ACC112 (cell line): Measurements from ENCODE around the gene CRYZ.
"Not testable (repeated sequence)": the region's sequence is repeated elsewhere in the genome, so short reads cannot be mapped to it uniquely, and the experiment has no call there.

ENCODE experiments used
- H2AFZ ChIP-seq: fragments of 200-600 bp; sonication (generic); one replicate; pipeline ENCODE4 v1.6.0; 2017; ENCODE audit warnings: antibody characterized with exemption, low read length; ENCODE audit not compliant: unreplicated experiment
- H3K27ac ChIP-seq: fragments of 200-600 bp; sonication (generic); 2 replicates; pipeline ENCODE4 v1.5.1; 2014; ENCODE audit warnings: low read depth, mild to moderate bottlenecking, antibody characterized with exemption, low read length, moderate library complexity
- H3K27me3 ChIP-seq: fragments of 200-600 bp; sonication (generic); 2 replicates; pipeline ENCODE4 v1.6.1; 2014; ENCODE audit warnings: mild to moderate bottlenecking, antibody characterized with exemption, low read length, moderate library complexity, mixed read lengths; ENCODE audit not compliant: insufficient read depth
- H3K36me3 ChIP-seq: fragments of 200-600 bp; sonication (generic); 2 replicates; pipeline ENCODE4 v1.6.1; 2016; ENCODE audit warnings: mild to moderate bottlenecking, antibody characterized with exemption, low read length, moderate library complexity, mixed read lengths; ENCODE audit not compliant: insufficient read depth
- H3K4me1 ChIP-seq: fragments of 200-600 bp; sonication (generic); one replicate; pipeline ENCODE4 v1.6.1; 2016; ENCODE audit warnings: low read length, mixed read lengths; ENCODE audit not compliant: insufficient read depth, unreplicated experiment, control insufficient read depth
- H3K4me3 ChIP-seq: fragments of 200-600 bp; sonication (generic); 2 replicates; pipeline ENCODE4 v1.5.1; 2014; ENCODE audit warnings: mild to moderate bottlenecking, low read depth, low read length
- H3K79me2 ChIP-seq: fragments of 200-600 bp; sonication (generic); one replicate; pipeline ENCODE4 v1.6.0; 2016; ENCODE audit warnings: low read length; ENCODE audit not compliant: control insufficient read depth, unreplicated experiment, insufficient read depth

The CRYZ gene

DNA sequence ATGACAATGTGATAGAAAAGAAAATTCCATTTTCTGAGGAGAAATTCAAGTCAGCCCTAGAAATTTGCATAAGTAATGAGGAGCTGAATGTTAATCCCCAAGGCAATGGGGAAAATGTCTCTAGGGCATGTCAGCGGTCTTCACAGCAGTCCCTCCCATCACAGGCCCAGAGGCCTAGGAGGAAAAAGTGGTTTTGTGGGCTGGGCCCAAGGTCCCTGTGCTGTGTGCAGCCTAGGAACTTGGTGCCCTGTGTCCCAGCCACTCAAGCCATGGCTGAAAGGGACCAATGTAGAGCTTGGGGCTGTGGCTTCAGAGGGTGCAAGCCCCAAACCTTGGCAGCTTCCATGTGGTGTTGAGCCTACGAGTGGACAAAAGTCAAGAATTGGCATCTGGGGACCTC lies 23.8 kb upstream of the CRYZ start:
- H3K79me2 ChIP-seq, H3K4me3 ChIP-seq, H2AFZ ChIP-seq, H3K27ac ChIP-seq, H3K4me1 ChIP-seq, H3K27me3 ChIP-seq: not testable (repeated sequence)
- peaks cover 57% of the 10 kb centered on the region for H3K36me3 ChIP-seq

GRCh38 chr1:74755475-74755874 lies 22.6 kb upstream of the CRYZ start:
- Histone ChIP-seq H3K79me2 (no peaks in the 10 kb centered on the region), H3K4me1 (no peaks in the 10 kb centered on the region), H3K27me3 (no peaks in the 10 kb centered on the region), H2AFZ (no peak overlapping the region), H3K27ac (no peak overlapping the region), H3K36me3 (peaks cover 53% of the 10 kb centered on the region), H3K4me3 (no peak overlapping the region)

DNA sequence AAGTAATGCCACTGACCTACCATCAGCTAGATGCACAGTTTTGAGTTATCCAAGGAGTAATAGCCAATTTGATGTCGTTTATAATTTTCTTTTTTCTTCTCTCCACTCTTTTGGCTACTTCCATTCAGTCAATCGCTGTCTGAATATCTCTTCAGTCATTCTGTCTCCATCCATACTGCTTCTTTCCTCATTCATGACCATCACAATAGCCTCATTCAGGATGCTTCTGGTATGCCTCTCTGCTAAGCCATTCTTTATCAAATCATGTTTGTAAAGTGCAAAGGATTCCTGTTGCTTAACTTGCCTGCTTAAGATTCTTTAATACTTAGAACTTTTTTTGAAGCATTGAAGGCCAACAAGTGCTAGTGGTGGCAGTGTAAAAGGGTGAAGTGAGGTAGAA lies 20.3 kb upstream of the CRYZ start:
- Histone ChIP-seq H3K36me3 (peaks cover 55% of the 10 kb centered on the region), H3K27ac (no peak overlapping the region), H3K79me2 (no peaks in the 10 kb centered on the region), H3K27me3 (no peaks in the 10 kb centered on the region), H3K4me1 (no peaks in the 10 kb centered on the region), H3K4me3 (no peak overlapping the region), H2AFZ (no peak overlapping the region)

GRCh38 chr1:74748960-74749359 lies 16.1 kb upstream of the CRYZ start:
- Histone ChIP-seq H3K4me1 (no peaks in the 10 kb centered on the region), H3K4me3 (no peak overlapping the region), H3K27ac (no peak overlapping the region), H3K79me2 (no peaks in the 10 kb centered on the region), H2AFZ (no peak overlapping the region), H3K36me3 (peaks cover 43% of the 10 kb centered on the region), H3K27me3 (no peaks in the 10 kb centered on the region)

DNA sequence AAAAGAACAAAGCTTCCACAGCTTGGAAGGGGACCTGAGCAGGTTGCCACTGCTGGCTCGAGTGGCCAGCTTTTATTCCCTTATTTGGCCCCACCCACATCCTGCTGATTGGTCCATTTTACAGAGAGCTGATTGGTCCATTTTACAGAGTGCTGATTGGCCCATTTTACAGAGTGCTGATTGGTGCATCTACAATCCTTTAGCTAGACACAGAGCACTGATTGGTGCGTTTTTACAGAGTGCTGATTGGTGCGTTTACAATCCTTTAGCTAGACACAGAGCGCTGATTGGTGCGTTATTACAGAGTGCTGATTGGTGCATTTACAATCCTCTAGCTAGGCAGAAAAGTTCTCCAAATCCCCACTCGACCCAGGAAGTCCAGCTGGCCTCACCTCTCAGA lies 12.4 kb upstream of the CRYZ start:
- not testable (repeated sequence) for H3K4me3 ChIP-seq, H3K27me3 ChIP-seq, H3K4me1 ChIP-seq, H3K27ac ChIP-seq, H3K79me2 ChIP-seq, H2AFZ ChIP-seq
- H3K36me3 ChIP-seq = peaks cover 53% of the 10 kb centered on the region

DNA sequence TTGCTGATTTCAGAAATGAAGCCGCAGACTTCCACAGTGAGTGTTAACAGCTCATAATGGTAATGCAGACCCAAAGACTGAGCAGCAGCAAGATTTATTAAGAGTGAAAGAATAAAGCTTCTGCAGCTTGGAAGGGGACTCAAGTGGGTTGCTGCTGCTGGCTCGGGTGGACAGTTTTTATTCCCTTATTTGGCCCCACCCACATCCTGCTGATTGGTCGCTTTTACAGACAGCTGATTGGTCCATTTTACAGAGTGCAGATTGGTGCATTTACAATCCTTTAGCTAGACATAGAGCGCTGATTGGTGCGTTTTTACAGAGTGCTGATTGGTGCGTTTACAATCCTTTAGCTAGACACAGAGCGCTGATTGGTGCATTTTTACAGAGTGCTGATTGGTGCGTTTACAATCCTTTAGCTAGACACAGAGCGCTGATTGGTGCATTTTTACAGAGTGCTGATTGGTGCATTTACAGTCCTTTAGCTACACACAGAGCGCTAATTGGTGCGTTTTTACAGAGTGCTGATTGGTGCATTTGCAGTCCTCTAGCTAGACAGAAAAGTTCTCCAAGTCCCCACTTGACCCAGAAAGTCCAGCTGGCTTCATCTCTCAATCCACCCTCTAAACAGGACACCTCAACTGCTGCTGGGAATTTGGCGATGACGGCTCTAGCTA lies 7.6 kb upstream of the CRYZ start:
- not testable (repeated sequence) for H3K27me3 ChIP-seq, H3K4me3 ChIP-seq, H3K79me2 ChIP-seq, H3K27ac ChIP-seq, H2AFZ ChIP-seq, H3K4me1 ChIP-seq
- peaks cover 72% of the 10 kb centered on the region for H3K36me3 ChIP-seq

DNA sequence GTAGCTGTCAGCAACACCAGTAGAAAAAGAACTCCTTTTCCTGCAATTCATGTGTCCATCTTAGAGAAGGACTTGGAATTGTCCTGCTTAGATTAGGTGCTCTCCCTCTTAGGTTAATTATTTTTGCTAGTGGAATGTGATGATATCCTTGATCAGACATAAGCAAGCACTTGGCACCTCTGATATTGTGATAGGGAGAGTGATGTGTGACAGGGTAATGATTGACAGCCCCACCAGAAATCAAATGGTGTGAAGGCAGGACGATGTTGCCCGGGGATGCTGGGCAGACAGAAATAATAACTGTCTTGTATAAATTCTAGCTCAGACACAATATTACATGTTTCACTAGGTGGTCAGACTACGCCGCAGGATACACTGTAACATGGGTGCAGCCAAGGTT lies 4.5 kb upstream of the CRYZ start:
- H3K27me3 ChIP-seq = no peaks in the 10 kb centered on the region
- H2AFZ ChIP-seq = no peak overlapping the region
- H3K4me1 ChIP-seq = peaks cover 12% of the 10 kb centered on the region
- no peak overlapping the region for H3K27ac ChIP-seq
- H3K36me3 ChIP-seq = peaks cover 52% of the 10 kb centered on the region
- H3K79me2 ChIP-seq = peaks cover 25% of the 10 kb centered on the region
- H3K4me3 ChIP-seq = no peak overlapping the region

DNA sequence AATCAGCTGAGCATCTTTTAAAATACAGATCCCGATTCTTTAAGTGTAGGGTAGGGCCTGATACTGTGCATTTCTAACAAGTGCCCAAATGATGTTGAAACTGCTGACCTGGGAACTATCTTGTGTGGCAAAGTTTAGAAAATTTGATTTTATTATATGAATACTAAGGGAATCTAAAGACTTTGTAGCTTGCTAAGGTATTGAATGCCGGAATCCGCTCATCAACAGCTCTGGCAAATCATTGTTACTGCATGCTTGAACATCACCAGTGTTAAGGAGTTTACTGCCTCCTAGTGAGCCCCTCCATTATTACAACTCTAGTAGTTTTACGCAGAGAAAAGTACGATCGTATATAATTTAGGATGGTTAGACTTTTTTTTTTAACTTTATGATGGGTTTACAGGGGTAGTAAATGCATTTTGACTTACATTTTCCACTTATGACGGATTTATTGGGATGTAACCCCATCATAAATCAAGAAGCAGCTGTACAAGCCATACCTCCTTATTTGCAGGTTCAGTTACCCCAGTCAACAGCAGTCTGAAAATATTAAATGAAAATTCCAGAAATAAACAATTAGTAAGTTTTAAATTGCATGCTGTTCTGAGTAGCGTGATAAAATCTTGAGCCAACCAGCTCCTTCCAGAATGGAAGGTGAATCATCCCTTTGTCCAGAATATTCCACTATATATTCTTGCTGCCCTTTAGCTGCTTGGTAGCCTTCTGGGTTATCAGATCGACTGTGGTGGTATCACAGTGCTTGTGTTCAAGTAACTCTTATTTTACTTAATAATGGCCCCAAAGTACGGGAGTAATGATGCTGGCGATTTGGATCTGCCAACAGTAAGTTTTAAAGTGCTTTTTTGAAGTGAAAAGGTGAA lies 994 bp upstream of the CRYZ start:
- peak overlapping the region; percentile 95 for H3K4me3 ChIP-seq
- peaks cover 51% of the 10 kb centered on the region for H3K79me2 ChIP-seq
- peaks cover 19% of the 10 kb centered on the region for H3K36me3 ChIP-seq

DNA sequence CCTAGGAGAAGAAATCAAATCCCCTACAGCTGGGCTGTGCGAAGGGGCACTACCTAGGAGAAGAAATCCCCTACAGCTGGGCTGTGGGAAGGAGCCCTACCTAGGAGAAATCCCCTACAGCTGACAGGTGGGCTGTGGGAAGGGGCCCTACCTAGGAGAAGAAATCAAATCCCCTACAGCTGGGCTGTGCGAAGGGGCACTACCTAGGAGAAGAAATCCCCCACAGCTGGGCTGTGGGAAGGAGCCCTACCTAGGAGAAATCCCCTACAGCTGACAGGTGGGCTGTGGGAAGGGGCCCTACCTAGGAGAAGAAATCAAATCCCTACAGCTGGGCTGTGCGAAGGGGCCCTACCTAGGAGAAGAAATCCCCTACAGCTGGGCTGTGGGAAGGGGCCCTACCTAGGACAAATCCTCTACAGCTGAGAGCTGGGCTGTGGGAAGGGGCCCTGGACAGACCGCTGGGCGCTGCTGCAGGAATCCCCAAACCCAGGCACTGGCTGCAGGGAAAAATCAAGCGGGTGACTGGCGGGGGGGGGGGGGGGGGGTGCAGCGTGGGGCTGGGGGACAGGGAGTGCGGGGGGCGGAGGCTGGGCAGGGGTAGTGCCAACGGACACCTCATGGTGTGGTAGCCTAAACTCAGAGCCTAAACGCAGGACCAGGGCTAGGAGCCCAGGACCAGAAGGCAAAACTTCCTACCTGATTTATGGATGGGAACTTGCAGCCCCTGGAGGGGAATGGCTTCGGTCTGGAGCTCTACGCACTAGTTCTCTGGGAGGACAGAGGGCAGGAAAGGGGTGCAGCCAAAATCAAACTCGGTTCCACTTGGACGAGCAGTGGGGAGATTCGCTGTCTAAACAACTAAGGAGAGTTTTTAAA lies 541 bp downstream of the CRYZ start:
- H3K27me3 ChIP-seq, H3K36me3 ChIP-seq: not testable (repeated sequence)
- peaks cover 55% of the 10 kb centered on the region for H3K79me2 ChIP-seq
- H3K27ac ChIP-seq = peak overlapping the region; percentile 86
- H3K4me1 ChIP-seq = peaks cover 40% of the 10 kb centered on the region
- H3K4me3 ChIP-seq = peak overlapping the region; percentile 95
- peak overlapping the region; percentile 83 for H2AFZ ChIP-seq

More for the DNA sequence above, 994 bp upstream of the CRYZ start:
- Histone ChIP-seq H3K4me1 (peaks cover 36% of the 10 kb centered on the region), H3K27ac (peak overlapping the region; percentile 86), H2AFZ (peak overlapping the region; percentile 83), H3K27me3 (no peaks in the 10 kb centered on the region)

DNA sequence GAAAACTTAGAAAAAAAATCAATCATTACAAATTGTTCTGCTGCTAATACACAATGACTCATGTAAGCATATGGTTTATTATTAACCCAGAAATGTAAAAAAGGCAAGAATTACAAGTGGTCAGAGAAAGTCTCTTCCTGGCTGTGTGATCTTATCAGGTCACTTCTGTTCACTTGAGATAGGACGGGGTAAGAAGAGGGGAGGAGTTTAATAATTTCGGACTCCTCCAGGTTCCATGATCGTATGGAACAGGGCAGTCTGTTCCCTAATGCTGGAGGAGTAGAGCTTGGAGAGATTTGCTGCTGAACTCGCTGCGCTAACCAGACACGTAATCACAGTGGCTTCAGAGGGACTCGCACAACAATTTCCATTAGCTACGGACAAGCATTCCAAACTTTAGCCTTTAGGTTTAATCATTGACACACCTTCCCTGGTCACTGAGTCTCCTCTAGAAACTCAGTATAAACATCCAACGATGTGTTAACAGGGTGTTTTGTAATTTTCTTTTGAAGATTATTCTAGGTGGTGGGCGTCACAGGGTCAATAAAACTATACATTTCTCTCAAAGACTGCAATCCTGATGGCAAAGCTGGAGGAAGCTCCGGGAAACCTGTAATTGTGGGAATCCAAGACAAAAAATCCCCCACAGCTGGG lies 1.3 kb downstream of the CRYZ start:
- H3K4me1 ChIP-seq = peaks cover 40% of the 10 kb centered on the region
- H3K27ac ChIP-seq = peak overlapping the region; percentile 44
- H3K4me3 ChIP-seq = peak overlapping the region; percentile 95
- H3K36me3 ChIP-seq = no peaks in the 10 kb centered on the region
- no peaks in the 10 kb centered on the region for H3K27me3 ChIP-seq
- peak overlapping the region; percentile 27 for H2AFZ ChIP-seq
- peaks cover 55% of the 10 kb centered on the region for H3K79me2 ChIP-seq
